SH-SY5Y (cell line): ENCODE measurements around the gene LCE3C.

Source experiments
- GATA2 ChIP-seq: IDR thresholded peaks from 2 replicates; pipeline ENCODE4 v1.6.1; 2011; ENCODE audit warnings: mild to moderate bottlenecking, low read depth, low read length
- GATA3 ChIP-seq: IDR thresholded peaks from 2 replicates; pipeline ENCODE4 v1.6.1; 2011; ENCODE audit warnings: low read depth, mild to moderate bottlenecking, low read length, moderate library complexity

DNA sequence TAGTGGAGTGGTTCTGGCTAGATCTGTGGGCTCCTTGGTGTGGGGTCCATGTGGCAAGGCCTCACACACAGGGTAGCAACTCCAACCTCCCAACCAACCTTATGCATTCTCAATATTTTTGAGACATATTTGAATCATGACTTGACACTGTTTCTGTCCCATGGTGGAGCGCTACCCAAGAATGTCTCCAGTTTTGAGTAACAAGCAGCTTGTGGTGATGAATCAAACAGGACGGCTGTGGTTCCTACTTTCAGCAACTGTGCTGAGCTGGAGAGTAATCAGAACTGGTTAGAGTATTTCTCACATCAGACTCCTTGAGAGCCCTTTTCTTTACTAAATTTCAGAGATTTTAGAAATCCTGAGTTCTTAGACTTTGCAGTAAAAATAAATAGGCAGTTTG, 22.9 kb upstream of the LCE3C start:
- TF ChIP-seq GATA3, result no peak
- TF ChIP-seq GATA2, result no peak
